K562 treated with DMSO at 1 percent for 12 hours (cell line): ENCODE results near the gene BLOC1S1. TPM values are rescaled to one million over a fixed set of nuclear protein-coding genes. Genes with fewer than 3 reads are reported as not detected.

Source experiments
- total RNA-seq: library from RNA; unstranded; fragments of 300-600 nt; gene quantifications from 2 replicates; pipeline ENCODE4 v1.2.3, GENCODE V29; 2022; ENCODE audit not compliant: insufficient read depth

Gene BLOC1S1
- total RNA-seq = 72.5 and 131 TPM in 2 replicates

DNA sequence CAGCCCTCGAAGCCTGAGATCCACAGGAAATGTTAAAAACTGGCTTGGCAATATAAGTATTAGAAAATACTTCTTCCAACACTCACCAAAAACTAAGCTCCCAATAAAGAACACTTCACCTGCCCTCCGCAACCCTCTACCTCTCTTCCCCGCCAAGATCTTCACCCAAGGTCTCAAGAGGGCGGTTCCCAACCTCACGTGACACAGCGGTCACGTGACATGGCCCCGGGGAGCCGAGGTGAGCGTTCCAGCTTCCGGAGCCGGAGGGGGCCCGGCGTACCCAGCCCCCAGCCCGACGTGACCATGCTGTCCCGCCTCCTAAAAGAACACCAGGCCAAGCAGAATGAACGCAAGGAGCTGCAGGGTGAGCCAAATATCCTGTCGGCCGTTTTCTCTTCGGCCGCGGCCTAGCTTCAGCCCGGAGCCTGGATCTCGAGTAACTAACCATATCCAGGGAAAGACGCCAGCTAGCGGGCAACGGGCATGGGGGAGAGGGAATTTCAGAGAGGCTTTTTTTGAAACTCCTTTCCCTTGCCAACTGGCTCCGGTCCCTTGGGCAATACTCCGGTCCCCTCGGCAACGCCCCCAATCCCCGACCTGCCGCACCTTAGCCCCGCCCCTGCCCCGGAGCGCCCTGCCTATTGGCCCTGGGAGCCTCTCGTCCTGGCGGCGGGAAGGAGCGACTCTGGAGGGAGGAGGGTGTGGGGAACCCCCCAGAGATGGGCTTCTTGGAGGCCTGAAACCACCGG is at the start of gene BLOC1S1:
BLOC1S1 (plus strand) TSS at position 214 of the 749 bp plus-strand sequence; CDS start at position 220, 6 bp downstream.

DNA sequence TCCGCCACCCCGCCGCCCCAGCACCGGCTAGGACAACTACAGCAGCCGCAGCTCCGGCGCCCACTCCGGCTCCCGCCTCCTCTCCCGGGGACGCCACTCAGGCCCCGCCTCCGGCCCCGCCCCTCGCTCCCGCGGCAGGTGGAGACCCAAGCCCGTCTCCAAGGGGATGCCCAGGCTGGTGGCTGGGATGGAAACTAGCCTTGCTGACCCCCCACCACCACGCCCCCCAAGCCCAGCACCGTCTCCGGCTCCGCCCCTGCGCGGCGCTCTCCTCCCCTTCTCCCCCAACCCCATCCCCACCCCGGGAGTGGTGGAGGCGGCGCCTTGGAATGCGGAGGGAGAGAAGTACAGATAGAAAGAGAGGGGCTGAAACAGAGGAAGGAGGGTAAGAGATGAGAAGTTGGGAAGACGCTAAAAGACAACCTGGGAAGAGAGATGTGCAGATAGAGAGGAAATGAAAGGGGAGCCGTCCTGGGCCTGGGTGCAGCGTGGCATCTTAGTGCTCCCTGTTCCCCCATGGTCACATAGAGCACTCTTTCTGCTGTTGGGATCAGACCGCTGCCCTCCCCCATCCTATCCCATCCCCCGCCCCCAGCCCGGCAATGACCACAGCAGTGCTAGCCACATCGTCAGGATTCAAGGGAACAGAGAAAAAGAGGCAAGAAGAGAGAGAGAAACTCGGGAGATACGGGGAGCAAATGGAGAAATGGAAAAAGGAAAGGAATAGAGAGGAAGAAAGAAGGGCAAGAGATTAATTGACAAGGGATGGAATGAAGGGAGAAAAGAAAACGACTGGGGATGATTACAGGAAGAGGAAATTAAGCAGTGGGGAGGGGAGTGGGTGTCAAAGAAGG is 7.8 kb upstream of the BLOC1S1 start, which contains the start of gene ITGA7:
ITGA7 (minus strand) TSS at position 64 of the 854 bp plus-strand sequence. CDS start 222 bp downstream, outside the sequence.

DNA sequence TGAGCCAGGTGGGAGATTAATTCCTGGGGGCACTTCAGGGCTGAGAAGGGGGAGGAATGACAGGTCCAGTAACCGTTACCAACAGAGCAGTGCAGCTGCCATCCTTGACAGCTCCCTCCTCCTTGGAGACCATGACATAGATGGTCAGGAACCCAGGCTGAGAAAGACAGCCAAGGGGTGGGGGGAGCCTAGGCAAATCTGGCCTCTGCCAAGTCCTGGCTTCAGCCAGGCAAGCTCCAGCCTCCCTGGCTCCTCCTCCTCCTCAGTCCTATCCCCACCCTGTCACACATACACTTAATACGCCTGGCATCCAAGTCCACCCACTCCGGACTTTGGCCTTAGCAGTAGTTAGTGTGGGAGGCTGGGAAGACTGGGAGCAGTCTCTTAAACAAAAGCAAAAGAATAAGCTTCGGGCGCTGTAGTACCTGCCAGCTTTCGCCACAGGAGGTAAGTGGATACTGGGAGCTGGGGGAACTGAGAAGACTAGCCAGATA is 4.3 kb downstream of the BLOC1S1 start, which contains the start of gene RDH5:
RDH5 (plus strand) TSS at position 323 of the 494 bp plus-strand sequence. CDS start 792 bp downstream, outside the sequence.

GRCh38 chr12:55728939-55729818 is 13.3 kb downstream of the BLOC1S1 start, which contains the start of gene CD63:
CD63 (minus strand) TSS chr12:55729009; CDS start chr12:55728341, 668 bp downstream.

GRCh38 chr12:55742719-55743405 is 27.0 kb downstream of the BLOC1S1 start, which contains the start of gene GDF11:
GDF11 (plus strand) TSS chr12:55743122; CDS start chr12:55743317, 195 bp downstream.

Other genes starting within 250 kb of the BLOC1S1 start
- gene OR6C70, start 245.9 kb upstream of the BLOC1S1 start, total RNA-seq = not detected in 2 replicates
- gene OR6C68, start 223.7 kb upstream of the BLOC1S1 start, total RNA-seq = not detected in 2 replicates
- gene OR6C4, start 166.4 kb upstream of the BLOC1S1 start, total RNA-seq = not detected in 2 replicates
- gene OR2AP1, start 143.6 kb upstream of the BLOC1S1 start, total RNA-seq = not detected in 2 replicates
- not detected in 2 replicates for gene OR10P1, start 79.2 kb upstream of the BLOC1S1 start, total RNA-seq
- 0.82 and 3.9 TPM in 2 replicates for gene ITGA7, start 8.1 kb upstream of the BLOC1S1 start, total RNA-seq
- 2.2 and 4.0 TPM in 2 replicates for gene RDH5, start 4.3 kb downstream of the BLOC1S1 start, total RNA-seq
- 1,001 and 1,162 TPM in 2 replicates for gene CD63, start 13.0 kb downstream of the BLOC1S1 start, total RNA-seq
- gene GDF11, start 27.1 kb downstream of the BLOC1S1 start, total RNA-seq = 6.8 and 8.7 TPM in 2 replicates
- gene SARNP, start 101.7 kb downstream of the BLOC1S1 start, total RNA-seq = 95.9 and 113 TPM in 2 replicates
- 14.8 and 20.8 TPM in 2 replicates for gene ORMDL2, start 102.0 kb downstream of the BLOC1S1 start, total RNA-seq
- gene DNAJC14, start 113.5 kb downstream of the BLOC1S1 start, total RNA-seq = 10.8 and 24.3 TPM in 2 replicates
- 0.61 and 1.6 TPM in 2 replicates for gene MMP19, start 126.9 kb downstream of the BLOC1S1 start, total RNA-seq
- 25.3 and 31.8 TPM in 2 replicates for gene PYM1, start 211.8 kb downstream of the BLOC1S1 start, total RNA-seq
- 20.0 and 41.3 TPM in 2 replicates for gene DGKA, start 215.1 kb downstream of the BLOC1S1 start, total RNA-seq
- 1.6 and 2.3 TPM in 2 replicates for gene PMEL, start 250.0 kb downstream of the BLOC1S1 start, total RNA-seq